Astrocyte (in vitro differentiated cells and primary cell): ENCODE results near the gene UTP4. TPM values are rescaled to one million over a fixed set of nuclear protein-coding genes. Genes with fewer than 3 reads are reported as not detected.
A peak's percentile ranks its signal among the peaks of the same experiment; 100 is the strongest.

Source experiments
- DNase-seq: peaks from one replicate; pipeline ENCODE4 v3.0.0-alpha.2; 2010; ENCODE audit warnings: low read depth
- FAIRE-seq: peaks from 2 replicates; lab custom pipeline; 2011; peaks lifted over from hg19 to GRCh38; lab: Jason Lieb, UNC
- H2AFZ ChIP-seq: 2 replicates; pipeline ENCODE4 v1.6.0; 2012; ENCODE audit warnings: low read depth, low read length, inconsistent platforms
- H3K27ac ChIP-seq: 2 replicates; pipeline ENCODE4 v1.5.1; 2011; ENCODE audit warnings: low read depth, low read length, inconsistent platforms
- H3K27me3 ChIP-seq: 2 replicates; pipeline ENCODE4 v1.6.0; 2011; ENCODE audit warnings: low read length, inconsistent platforms; ENCODE audit not compliant: insufficient read depth
- H3K36me3 ChIP-seq: 2 replicates; pipeline ENCODE4 v1.5.1; 2011; ENCODE audit warnings: low read length, inconsistent platforms; ENCODE audit not compliant: insufficient read depth
- H3K4me1 ChIP-seq: 2 replicates; pipeline ENCODE4 v1.5.1; 2011; ENCODE audit warnings: low read length, inconsistent platforms; ENCODE audit not compliant: insufficient read depth
- H3K4me2 ChIP-seq: 2 replicates; pipeline ENCODE4 v1.6.0; 2012; ENCODE audit warnings: low read length, inconsistent platforms
- H3K4me3 ChIP-seq: 2 replicates; pipeline ENCODE4 v1.5.1; 2011; ENCODE audit warnings: low read depth, mild to moderate bottlenecking, low read length, inconsistent platforms; ENCODE audit not compliant: insufficient read depth
- H3K79me2 ChIP-seq: 2 replicates; pipeline ENCODE4 v1.6.0; 2012; ENCODE audit warnings: mild to moderate bottlenecking, low read length, inconsistent platforms; ENCODE audit not compliant: insufficient read depth
- H3K9ac ChIP-seq: 2 replicates; pipeline ENCODE4 v1.6.0; 2012; ENCODE audit warnings: mild to moderate bottlenecking, low read length, inconsistent platforms
- H3K9me3 ChIP-seq: 2 replicates; pipeline ENCODE4 v1.5.1; 2012; ENCODE audit warnings: low read depth, mild to moderate bottlenecking, low read length, inconsistent platforms; ENCODE audit not compliant: insufficient read depth
- H4K20me1 ChIP-seq: 2 replicates; pipeline ENCODE4 v1.6.0; 2012; ENCODE audit warnings: low read length, inconsistent platforms; ENCODE audit not compliant: insufficient read depth
- H3K27ac Mint-ChIP-seq: one replicate; pipeline ENCODE4 v1.8.0; 2021; ENCODE audit warnings: mild to moderate bottlenecking, mixed read lengths; ENCODE audit not compliant: unreplicated experiment
- H3K27me3 Mint-ChIP-seq: one replicate; pipeline ENCODE4 v1.8.0; 2021; ENCODE audit warnings: low read depth, mixed read lengths; ENCODE audit not compliant: unreplicated experiment
- H3K36me3 Mint-ChIP-seq: one replicate; pipeline ENCODE4 v1.8.0; 2021; ENCODE audit warnings: low read depth, mixed read lengths; ENCODE audit not compliant: unreplicated experiment
- H3K4me1 Mint-ChIP-seq: one replicate; pipeline ENCODE4 v1.8.0; 2021; ENCODE audit warnings: low read depth, mixed read lengths; ENCODE audit not compliant: unreplicated experiment
- H3K4me3 Mint-ChIP-seq: one replicate; pipeline ENCODE4 v1.8.0; 2021; ENCODE audit warnings: mild to moderate bottlenecking, moderate library complexity, mixed read lengths; ENCODE audit not compliant: unreplicated experiment
- H3K9me3 Mint-ChIP-seq: one replicate; pipeline ENCODE4 v1.8.0; 2021; ENCODE audit warnings: mild to moderate bottlenecking, mixed read lengths; ENCODE audit not compliant: unreplicated experiment
- CTCF ChIP-seq: IDR thresholded peaks from 2 replicates; pipeline ENCODE4 v1.5.1; 2011; ENCODE audit warnings: low read depth, mild to moderate bottlenecking, inconsistent platforms, low read length, moderate library complexity; ENCODE audit not compliant: insufficient read depth
- EZH2 ChIP-seq: IDR thresholded peaks from 2 replicates; pipeline ENCODE4 v1.6.1; 2012; ENCODE audit warnings: mild to moderate bottlenecking, low read length, inconsistent platforms; ENCODE audit not compliant: insufficient read depth
- total RNA-seq: library from RNA; stranded (reverse); gene quantifications from 2 replicates; pipeline ENCODE4 v1.2.1, GENCODE V29; 2021

Gene UTP4
- total RNA-seq, 1 donor from 2014 or later = 69.4 TPM

GRCh38 chr16:69169051-69169450 lies 36.6 kb downstream of the UTP4 start:
- no peak overlapping the region for H3K4me3 Mint-ChIP-seq
- FAIRE-seq (no peak), DNase-seq (no peak)
- H3K79me2 ChIP-seq = no peaks in the 10 kb centered on the region
- TF ChIP-seq EZH2 = no peak
- TF ChIP-seq CTCF = no peak
- H3K36me3 Mint-ChIP-seq = peaks cover 9% of the 10 kb centered on the region
- peaks cover 60% of the 10 kb centered on the region for H3K4me1 Mint-ChIP-seq
- H3K4me3 ChIP-seq = no peak overlapping the region
- no peaks in the 10 kb centered on the region for H3K27me3 Mint-ChIP-seq
- no peak overlapping the region for H3K9ac ChIP-seq
- H2AFZ ChIP-seq = no peak overlapping the region
- H3K4me2 ChIP-seq = no peak overlapping the region
- H3K27ac Mint-ChIP-seq = no peak overlapping the region
- H3K27me3 ChIP-seq = no peaks in the 10 kb centered on the region
- H3K36me3 ChIP-seq = peaks cover 20% of the 10 kb centered on the region
- H3K9me3 ChIP-seq = no peaks in the 10 kb centered on the region
- no peaks in the 10 kb centered on the region for H3K9me3 Mint-ChIP-seq
- H3K4me1 ChIP-seq = peaks cover 50% of the 10 kb centered on the region
- H4K20me1 ChIP-seq = peaks cover 6% of the 10 kb centered on the region
- H3K27ac ChIP-seq = no peak overlapping the region

- Mint-ChIP-seq H3K27me3 (no peaks in the 10 kb centered on the region), H3K4me1 (peaks cover 60% of the 10 kb centered on the region), H3K4me3 (peak overlapping the region; percentile 31), H3K9me3 (no peaks in the 10 kb centered on the region), H3K27ac (no peak overlapping the region), H3K36me3 (peaks cover 9% of the 10 kb centered on the region)
- Histone ChIP-seq H3K9ac (no peak overlapping the region), H3K36me3 (peaks cover 17% of the 10 kb centered on the region), H3K4me1 (peaks cover 50% of the 10 kb centered on the region), H4K20me1 (peaks cover 6% of the 10 kb centered on the region), H3K79me2 (no peaks in the 10 kb centered on the region), H3K4me2 (no peak overlapping the region), H3K27me3 (no peaks in the 10 kb centered on the region), H3K27ac (no peak overlapping the region), H3K4me3 (no peak overlapping the region), H2AFZ (no peak overlapping the region), H3K9me3 (no peaks in the 10 kb centered on the region)
- DNase-seq (no peak), FAIRE-seq (no peak)
- TF ChIP-seq EZH2 (no peak), CTCF (no peak)
Measured at GRCh38 chr16:69169607-69170352, 37.3 kb downstream of the UTP4 start.
